Measurements from ENCODE around the gene KCNAB3.
A peak's percentile ranks its signal among the peaks of the same experiment; 100 is the strongest.

The KCNAB3 gene

DNA sequence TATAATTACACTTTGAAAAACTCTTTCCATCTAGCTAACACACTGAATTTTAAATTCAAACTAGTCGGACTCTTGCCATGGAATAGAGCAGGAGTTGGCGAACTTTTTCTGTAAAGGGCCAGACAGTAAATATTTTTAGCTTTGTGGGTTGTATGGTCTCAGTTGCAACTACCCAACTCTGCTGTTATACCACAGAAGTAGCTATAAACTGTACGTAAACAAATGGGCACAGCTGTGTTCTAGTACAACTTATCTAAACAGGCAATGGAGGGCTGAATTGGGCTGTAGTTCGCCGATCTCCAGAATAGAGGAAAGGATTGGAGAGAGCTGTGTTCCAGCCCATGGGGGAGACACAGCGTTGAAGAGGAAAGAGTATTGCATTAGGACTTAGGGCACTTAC, 11.1 kb upstream of the KCNAB3 start:
- Histone ChIP-seq H3K9ac (ENCODE audit: low read length in 2 of 2) (no peak overlapping the region), H3K27ac (ENCODE audit: low read length) (no peak overlapping the region), H3K4me1 (ENCODE audit: control insufficient read depth, insufficient read depth, low read length) (no peaks in the 10 kb centered on the region), H3K9me3 (ENCODE audit: control insufficient read depth in 2 of 2, low read length in 2 of 2) (no peaks in the 10 kb centered on the region), H3K36me3 (ENCODE audit: control insufficient read depth in 2 of 2, insufficient read depth in 2 of 2, low read length in 2 of 2) (peaks cover 44 to 61% of the 10 kb centered on the region in 2 donors), H3K27me3 (ENCODE audit: control insufficient read depth in 1 of 2, insufficient read depth in 2 of 2, low read length in 2 of 2) (no peaks in the 10 kb centered on the region), H3K4me3 (ENCODE audit: low read length in 2 of 2) (no peak overlapping the region)

GRCh38 chr17:7940034-7940433, 10.4 kb upstream of the KCNAB3 start:
- Histone ChIP-seq H3K9me3 (ENCODE audit: control insufficient read depth in 2 of 2, low read length in 2 of 2) (no peaks in the 10 kb centered on the region), H3K9ac (ENCODE audit: low read length in 2 of 2) (no peak overlapping the region), H3K27me3 (ENCODE audit: control insufficient read depth in 1 of 2, insufficient read depth in 2 of 2, low read length in 2 of 2) (no peaks in the 10 kb centered on the region), H3K27ac (ENCODE audit: low read length) (no peak overlapping the region), H3K4me1 (ENCODE audit: control insufficient read depth, insufficient read depth, low read length) (no peaks in the 10 kb centered on the region), H3K36me3 (ENCODE audit: control insufficient read depth in 2 of 2, insufficient read depth in 2 of 2, low read length in 2 of 2) (peaks cover 42 to 57% of the 10 kb centered on the region in 2 donors), H3K4me3 (ENCODE audit: low read length in 2 of 2) (no peak overlapping the region)

DNA sequence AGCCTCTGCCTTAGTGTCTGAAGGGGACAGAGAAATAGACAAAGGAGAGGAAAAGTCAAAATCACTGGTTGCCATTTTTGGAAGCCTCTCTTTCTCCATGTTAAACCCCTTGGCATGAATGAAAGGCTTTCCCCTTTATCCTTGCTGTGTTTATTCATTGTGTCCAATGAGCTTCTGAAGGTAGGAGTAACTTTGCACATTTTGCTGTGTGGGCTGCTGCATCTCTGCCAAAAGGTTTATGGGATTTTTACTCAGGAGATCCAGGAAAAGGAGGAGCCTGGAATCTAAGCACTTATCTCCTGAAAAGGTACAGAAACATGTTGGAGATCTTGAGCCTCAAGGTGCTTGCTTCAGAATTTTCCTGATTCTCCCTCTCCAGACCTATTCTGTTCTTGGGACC, 6.2 kb upstream of the KCNAB3 start:
- Histone ChIP-seq H3K4me1 (ENCODE audit: control insufficient read depth, insufficient read depth, low read length) (peaks cover 23% of the 10 kb centered on the region), H3K9me3 (ENCODE audit: control insufficient read depth in 2 of 2, low read length in 2 of 2) (no peaks in the 10 kb centered on the region), H3K4me3 (ENCODE audit: low read length in 2 of 2) (no peak overlapping the region), H3K9ac (ENCODE audit: low read length in 2 of 2) (no peak overlapping the region), H3K27me3 (ENCODE audit: control insufficient read depth in 1 of 2, insufficient read depth in 2 of 2, low read length in 2 of 2) (no peaks in the 10 kb centered on the region), H3K36me3 (ENCODE audit: control insufficient read depth in 2 of 2, insufficient read depth in 2 of 2, low read length in 2 of 2) (peaks cover 26 to 29% of the 10 kb centered on the region in 2 donors), H3K27ac (ENCODE audit: low read length) (no peak overlapping the region)

GRCh38 chr17:7932949-7933348, 3.3 kb upstream of the KCNAB3 start:
- peak overlapping the region; percentile 68 to 89 for H3K9ac ChIP-seq (ENCODE audit: low read length in 2 of 2)
- no peaks in the 10 kb centered on the region for H3K9me3 ChIP-seq (ENCODE audit: control insufficient read depth in 2 of 2, low read length in 2 of 2)
- H3K4me3 ChIP-seq (ENCODE audit: low read length in 2 of 2): peak overlapping the region; percentile 85 to 99
- peaks cover 12 to 14% of the 10 kb centered on the region in 2 donors for H3K36me3 ChIP-seq (ENCODE audit: control insufficient read depth in 2 of 2, insufficient read depth in 2 of 2, low read length in 2 of 2)
- H3K27ac ChIP-seq (ENCODE audit: low read length): peak overlapping the region; percentile 77
- H3K4me1 ChIP-seq (ENCODE audit: control insufficient read depth, insufficient read depth, low read length): peaks cover 30% of the 10 kb centered on the region
- peaks cover 0 to 15% of the 10 kb centered on the region in 2 donors for H3K27me3 ChIP-seq (ENCODE audit: control insufficient read depth in 1 of 2, insufficient read depth in 2 of 2, low read length in 2 of 2)

DNA sequence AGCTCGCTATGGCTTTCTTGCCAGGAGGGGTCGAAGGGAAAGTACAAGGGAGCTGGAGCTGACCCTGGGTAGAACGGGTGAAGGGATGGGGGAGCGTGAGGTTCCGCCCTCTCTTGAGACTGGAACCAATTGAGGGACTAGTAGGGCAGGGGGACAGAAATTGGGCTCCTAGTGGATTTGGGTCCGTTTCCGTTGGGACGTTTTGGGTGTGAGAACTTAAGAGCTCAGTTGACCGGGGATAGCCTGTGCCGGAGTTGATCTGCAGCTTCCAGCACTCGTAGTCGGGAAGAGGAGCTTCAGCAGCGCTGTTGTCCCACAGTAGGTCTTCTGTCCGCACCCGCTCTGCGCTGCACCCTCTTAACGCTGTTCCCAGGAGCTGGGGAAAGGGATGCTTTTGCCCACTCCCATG, 2.8 kb upstream of the KCNAB3 start:
- peak overlapping the region; percentile 85 to 99 for H3K4me3 ChIP-seq (ENCODE audit: low read length in 2 of 2)
- peak overlapping the region; percentile 68 to 89 for H3K9ac ChIP-seq (ENCODE audit: low read length in 2 of 2)
- H3K36me3 ChIP-seq (ENCODE audit: control insufficient read depth in 2 of 2, insufficient read depth in 2 of 2, low read length in 2 of 2): peaks cover 12 to 14% of the 10 kb centered on the region in 2 donors
- no peaks in the 10 kb centered on the region for H3K9me3 ChIP-seq (ENCODE audit: control insufficient read depth in 2 of 2, low read length in 2 of 2)
- peaks cover 2 to 15% of the 10 kb centered on the region in 2 donors for H3K27me3 ChIP-seq (ENCODE audit: control insufficient read depth in 1 of 2, insufficient read depth in 2 of 2, low read length in 2 of 2)
- peaks cover 30% of the 10 kb centered on the region for H3K4me1 ChIP-seq (ENCODE audit: control insufficient read depth, insufficient read depth, low read length)
- peak overlapping the region; percentile 77 for H3K27ac ChIP-seq (ENCODE audit: low read length)

DNA sequence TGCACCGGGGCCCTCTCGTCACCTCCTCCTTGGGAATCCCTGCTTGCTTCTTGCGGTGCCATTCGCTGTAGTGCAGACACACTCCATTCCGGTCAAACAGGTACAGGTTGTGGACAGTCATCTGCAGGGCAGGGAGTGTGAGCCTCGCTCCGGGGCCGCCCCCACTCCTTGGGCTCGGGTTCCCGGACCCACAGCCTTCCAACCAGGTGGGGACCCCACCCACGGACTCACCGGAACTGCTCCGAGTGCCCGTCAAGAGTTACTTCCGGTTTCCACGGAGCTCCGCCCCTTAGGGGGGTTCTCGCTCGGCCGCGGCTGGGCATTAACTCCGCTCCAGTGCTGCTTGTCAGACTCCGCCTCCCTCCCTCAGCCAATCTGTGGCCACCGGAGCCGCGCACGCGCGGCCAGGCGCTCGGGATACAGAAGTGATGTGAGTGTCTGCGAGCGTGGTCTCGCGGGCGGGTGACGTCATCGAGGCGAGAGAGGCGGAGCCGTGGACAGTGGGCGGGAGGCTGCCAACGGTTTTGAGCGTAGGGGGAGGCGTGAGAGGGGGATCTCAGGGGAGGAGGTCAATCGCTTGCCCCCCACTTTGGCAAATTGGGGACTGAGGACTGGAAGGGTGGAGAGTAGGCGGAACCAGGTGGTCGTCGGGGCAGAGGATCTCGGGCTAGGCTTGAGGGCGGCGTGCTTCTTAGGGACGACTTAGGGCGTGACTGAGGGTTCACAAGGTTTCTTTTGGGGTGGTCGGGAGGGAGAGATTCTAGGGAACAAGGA, 2.2 kb upstream of the KCNAB3 start, which contains the start of the genes CNTROB and TRAPPC1:
Gene CNTROB, plus strand, starts transcription at position 498 of the 774 bp plus-strand sequence. CDS start 874 bp downstream, outside the sequence.
Gene TRAPPC1, minus strand, starts transcription at position 238 of the 774 bp plus-strand sequence. Its CDS starts 117 bp downstream, at position 121.
- H3K4me1 ChIP-seq (ENCODE audit: control insufficient read depth, insufficient read depth, low read length): peaks cover 30% of the 10 kb centered on the region
- H3K36me3 ChIP-seq (ENCODE audit: control insufficient read depth in 2 of 2, insufficient read depth in 2 of 2, low read length in 2 of 2): peaks cover 10 to 11% of the 10 kb centered on the region in 2 donors
- H3K9ac ChIP-seq (ENCODE audit: low read length in 2 of 2): peak within 1 kb of the TSS; percentile 68 to 89
- no peaks in the 10 kb centered on the region for H3K9me3 ChIP-seq (ENCODE audit: control insufficient read depth in 2 of 2, low read length in 2 of 2)
- H3K27me3 ChIP-seq (ENCODE audit: control insufficient read depth in 1 of 2, insufficient read depth in 2 of 2, low read length in 2 of 2): peaks cover 2 to 15% of the 10 kb centered on the region in 2 donors
- peak within 1 kb of the TSS; percentile 77 for H3K27ac ChIP-seq (ENCODE audit: low read length)
- peak within 1 kb of the TSS; percentile 85 to 99 for H3K4me3 ChIP-seq (ENCODE audit: low read length in 2 of 2)

- H3K27me3 ChIP-seq (ENCODE audit: control insufficient read depth in 1 of 2, insufficient read depth in 2 of 2, low read length in 2 of 2): peaks cover 2 to 15% of the 10 kb centered on the region in 2 donors
- H3K4me3 ChIP-seq (ENCODE audit: low read length in 2 of 2): peak overlapping the region; percentile 75 to 99
- H3K9ac ChIP-seq (ENCODE audit: low read length in 2 of 2): peak overlapping the region; percentile 61 to 79
- H3K4me1 ChIP-seq (ENCODE audit: control insufficient read depth, insufficient read depth, low read length): peaks cover 30% of the 10 kb centered on the region
- H3K36me3 ChIP-seq (ENCODE audit: control insufficient read depth in 2 of 2, insufficient read depth in 2 of 2, low read length in 2 of 2): peaks cover 2 to 3% of the 10 kb centered on the region in 2 donors
- no peaks in the 10 kb centered on the region for H3K9me3 ChIP-seq (ENCODE audit: control insufficient read depth in 2 of 2, low read length in 2 of 2)
- peak overlapping the region; percentile 77 for H3K27ac ChIP-seq (ENCODE audit: low read length)
Measured at GRCh38 chr17:7930841-7931631, 1.4 kb upstream of the KCNAB3 start.

- Histone ChIP-seq H3K4me1 (ENCODE audit: control insufficient read depth, insufficient read depth, low read length) (peaks cover 29% of the 10 kb centered on the region), H3K27me3 (ENCODE audit: control insufficient read depth in 1 of 2, insufficient read depth in 2 of 2, low read length in 2 of 2) (peaks cover 2 to 15% of the 10 kb centered on the region in 2 donors), H3K4me3 (ENCODE audit: low read length in 2 of 2) (no peak overlapping the region), H3K36me3 (ENCODE audit: control insufficient read depth in 2 of 2, insufficient read depth in 2 of 2, low read length in 2 of 2) (no peaks in the 10 kb centered on the region), H3K27ac (ENCODE audit: low read length) (no peak overlapping the region), H3K9ac (ENCODE audit: low read length in 2 of 2) (no peak overlapping the region), H3K9me3 (ENCODE audit: control insufficient read depth in 2 of 2, low read length in 2 of 2) (no peaks in the 10 kb centered on the region)
Measured at GRCh38 chr17:7927596-7927995, 2.1 kb downstream of the KCNAB3 start.

DNA sequence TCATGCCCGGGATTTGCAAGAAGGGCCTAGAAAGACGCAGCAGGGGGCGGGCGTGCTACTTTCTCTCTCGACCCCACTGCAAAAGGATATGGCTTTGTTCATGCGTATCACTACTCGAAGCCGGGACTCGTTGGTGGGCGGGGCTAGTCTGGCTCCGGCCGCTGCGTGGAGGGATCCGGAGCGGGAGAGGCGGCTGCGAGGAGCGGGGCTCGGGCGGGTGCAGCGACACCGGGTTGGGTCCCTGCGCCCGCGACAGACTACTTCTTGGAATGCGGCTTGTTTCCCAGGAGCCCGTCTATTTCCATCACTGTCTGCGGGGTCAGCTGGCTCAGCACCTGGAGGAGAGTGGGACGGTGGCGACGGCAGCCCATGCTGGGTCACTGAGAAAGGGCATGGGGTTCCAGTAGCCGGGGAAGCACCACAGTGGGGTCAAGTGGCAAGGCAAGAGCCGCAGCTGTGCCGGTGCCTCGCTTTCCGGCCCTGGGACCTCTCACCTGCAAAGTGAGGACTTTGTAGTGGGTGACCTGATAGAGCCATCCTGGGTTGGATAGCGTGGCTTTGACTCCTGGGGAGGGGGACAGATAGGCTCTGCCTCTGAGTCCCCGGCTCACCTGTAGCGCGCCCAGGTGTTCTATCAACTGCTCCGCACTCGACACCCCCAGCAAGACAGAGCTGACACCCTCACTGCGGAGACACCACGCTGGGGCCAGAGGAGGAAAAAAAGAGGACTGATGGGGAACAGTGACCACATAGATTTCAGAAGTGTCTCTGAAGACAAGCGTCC, 6.6 kb downstream of the KCNAB3 start:
- Histone ChIP-seq H3K27ac (ENCODE audit: low read length) (peak overlapping the region; percentile 49), H3K4me3 (ENCODE audit: low read length in 2 of 2) (peak overlapping the region; percentile 56 to 80), H3K27me3 (ENCODE audit: control insufficient read depth in 1 of 2, insufficient read depth in 2 of 2, low read length in 2 of 2) (peaks cover 0 to 2% of the 10 kb centered on the region in 2 donors), H3K9me3 (ENCODE audit: control insufficient read depth in 2 of 2, low read length in 2 of 2) (no peaks in the 10 kb centered on the region), H3K4me1 (ENCODE audit: control insufficient read depth, insufficient read depth, low read length) (peaks cover 12% of the 10 kb centered on the region), H3K36me3 (ENCODE audit: control insufficient read depth in 2 of 2, insufficient read depth in 2 of 2, low read length in 2 of 2) (no peaks in the 10 kb centered on the region), H3K9ac (ENCODE audit: low read length in 2 of 2) (peak overlapping the region; percentile 53 to 80)

DNA sequence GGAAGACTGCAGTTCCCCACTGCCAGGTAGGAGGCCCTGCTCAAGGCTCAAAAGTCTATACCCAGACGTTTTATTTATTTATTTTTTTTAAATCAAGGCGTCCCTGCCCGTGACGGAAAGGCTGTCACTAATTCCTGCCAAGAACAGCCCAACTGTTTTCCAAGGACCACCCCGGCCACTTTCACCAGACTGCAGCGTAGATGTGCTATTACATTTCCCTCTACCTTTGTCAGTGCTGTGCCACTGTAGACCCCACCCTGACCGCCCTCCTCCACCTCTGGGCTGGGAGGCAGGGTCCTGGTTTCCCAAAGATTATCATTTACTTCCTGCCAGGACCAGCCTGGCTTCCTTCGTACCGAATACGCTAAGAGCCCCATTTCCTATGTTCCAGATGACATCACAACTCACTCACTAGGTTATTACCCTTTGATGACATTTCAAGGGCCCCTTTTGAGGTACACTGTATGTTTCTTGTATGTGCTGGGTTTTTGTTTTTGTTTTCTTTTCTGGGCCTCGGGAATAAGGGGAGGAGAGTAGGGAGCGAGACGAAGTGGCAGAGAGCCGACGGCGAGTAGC, 7.3 kb downstream of the KCNAB3 start:
- Histone ChIP-seq H3K27me3 (ENCODE audit: control insufficient read depth in 1 of 2, insufficient read depth in 2 of 2, low read length in 2 of 2) (no peaks in the 10 kb centered on the region), H3K9ac (ENCODE audit: low read length in 2 of 2) (peak overlapping the region; percentile 53 to 80), H3K27ac (ENCODE audit: low read length) (peak overlapping the region; percentile 49), H3K9me3 (ENCODE audit: control insufficient read depth in 2 of 2, low read length in 2 of 2) (no peaks in the 10 kb centered on the region), H3K36me3 (ENCODE audit: control insufficient read depth in 2 of 2, insufficient read depth in 2 of 2, low read length in 2 of 2) (no peaks in the 10 kb centered on the region), H3K4me1 (ENCODE audit: control insufficient read depth, insufficient read depth, low read length) (peaks cover 12% of the 10 kb centered on the region), H3K4me3 (ENCODE audit: low read length in 2 of 2) (peak overlapping the region; percentile 56 to 80)
